GM21576 (cell line): Measurements from ENCODE around the gene OLFML1.
A peak's percentile ranks its signal among the peaks of the same experiment; 100 is the strongest.

Experiments used
- ATAC-seq: cut with Tn5 transposase; IDR thresholded peaks from one replicate; pipeline ENCODE4 v1.9.1; 2021; ENCODE audit warnings: mild to moderate bottlenecking, moderate library complexity; ENCODE audit not compliant: unreplicated experiment

The OLFML1 gene

DNA sequence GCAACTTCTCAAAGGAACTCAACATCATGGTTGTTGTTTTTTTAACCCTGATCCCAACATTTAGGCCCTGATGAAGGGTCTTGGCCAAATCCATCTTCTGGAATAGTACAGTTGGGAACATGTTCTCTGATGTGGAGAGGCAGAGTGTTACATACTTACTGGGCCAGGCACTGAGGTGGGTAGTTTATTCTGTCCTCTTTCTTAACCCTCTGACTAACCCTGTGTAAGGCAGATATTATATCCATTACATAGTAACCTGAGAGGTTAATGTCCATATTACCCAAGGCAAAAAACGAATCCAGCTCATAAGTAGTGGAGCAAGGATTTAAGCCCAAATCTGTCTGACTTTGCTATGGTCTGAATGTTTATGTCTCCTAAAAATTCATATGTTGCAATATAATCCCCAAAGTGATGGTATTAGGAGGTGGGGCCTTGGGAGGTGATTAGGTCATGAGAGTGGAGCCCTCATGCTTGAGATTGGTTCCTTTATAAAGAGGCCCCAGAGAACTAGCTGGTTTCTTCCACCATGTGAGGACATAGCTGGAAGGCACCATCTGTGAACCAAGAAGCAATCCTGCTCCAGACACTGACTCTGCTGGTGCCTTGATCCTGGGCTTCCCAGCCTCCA, 44.8 kb downstream of the OLFML1 start:
- no peak for ATAC-seq

DNA sequence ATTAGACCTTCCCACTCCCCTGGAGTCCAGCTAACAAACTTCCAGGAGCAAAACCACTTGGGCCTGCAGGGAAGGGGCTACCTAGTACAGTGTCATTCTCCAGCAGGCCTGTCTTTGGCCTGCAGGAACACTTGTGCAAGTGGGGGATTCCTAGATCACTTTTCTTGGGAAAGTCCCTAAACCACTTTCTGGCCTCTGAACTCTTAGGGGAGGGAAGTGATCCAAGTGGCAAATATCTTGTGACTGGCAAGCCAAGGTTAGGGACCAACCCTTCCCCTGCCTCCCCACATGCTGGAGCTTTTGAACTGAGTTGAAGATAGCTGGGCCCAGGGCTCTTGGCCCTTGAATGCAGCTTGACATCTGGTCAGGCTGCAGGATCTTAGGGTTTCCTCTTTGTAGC, 45.7 kb downstream of the OLFML1 start:
- ATAC-seq, result no peak

DNA sequence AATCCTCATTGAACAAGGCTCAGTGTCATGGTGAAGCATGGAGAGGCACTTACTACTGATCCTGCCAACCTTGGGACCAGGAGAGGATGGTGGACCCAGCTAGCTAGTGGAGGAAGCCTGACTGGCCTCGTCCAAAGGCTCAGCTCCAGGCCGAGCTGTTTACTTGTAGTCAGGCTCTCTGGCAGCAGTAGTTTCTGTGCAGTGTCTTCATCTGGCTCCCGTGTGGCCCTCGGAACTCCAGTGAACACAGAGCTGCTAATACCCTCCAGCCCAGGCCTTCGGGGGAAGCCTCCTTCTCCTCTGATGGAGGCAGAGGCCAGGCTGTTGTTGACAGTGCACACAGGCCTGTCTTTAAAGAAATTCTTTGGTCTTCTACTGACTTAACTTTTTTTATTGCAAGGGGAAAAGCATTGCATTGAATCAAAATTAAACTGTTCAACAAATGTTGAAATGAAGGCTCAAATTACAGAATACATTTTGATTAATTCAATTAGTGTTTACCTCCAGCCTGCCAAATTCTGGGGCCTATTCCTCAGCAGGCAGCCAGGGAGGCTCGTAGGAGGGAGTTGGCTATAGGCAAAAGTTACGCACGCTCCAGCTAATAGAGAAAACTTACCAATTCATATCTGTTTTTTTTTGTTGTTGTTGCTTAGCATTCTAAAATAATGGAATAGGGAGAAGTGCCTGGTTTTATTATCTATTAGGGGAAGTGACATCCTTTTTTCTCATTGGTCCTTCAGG, 47.3 kb downstream of the OLFML1 start:
- no peak for ATAC-seq

DNA sequence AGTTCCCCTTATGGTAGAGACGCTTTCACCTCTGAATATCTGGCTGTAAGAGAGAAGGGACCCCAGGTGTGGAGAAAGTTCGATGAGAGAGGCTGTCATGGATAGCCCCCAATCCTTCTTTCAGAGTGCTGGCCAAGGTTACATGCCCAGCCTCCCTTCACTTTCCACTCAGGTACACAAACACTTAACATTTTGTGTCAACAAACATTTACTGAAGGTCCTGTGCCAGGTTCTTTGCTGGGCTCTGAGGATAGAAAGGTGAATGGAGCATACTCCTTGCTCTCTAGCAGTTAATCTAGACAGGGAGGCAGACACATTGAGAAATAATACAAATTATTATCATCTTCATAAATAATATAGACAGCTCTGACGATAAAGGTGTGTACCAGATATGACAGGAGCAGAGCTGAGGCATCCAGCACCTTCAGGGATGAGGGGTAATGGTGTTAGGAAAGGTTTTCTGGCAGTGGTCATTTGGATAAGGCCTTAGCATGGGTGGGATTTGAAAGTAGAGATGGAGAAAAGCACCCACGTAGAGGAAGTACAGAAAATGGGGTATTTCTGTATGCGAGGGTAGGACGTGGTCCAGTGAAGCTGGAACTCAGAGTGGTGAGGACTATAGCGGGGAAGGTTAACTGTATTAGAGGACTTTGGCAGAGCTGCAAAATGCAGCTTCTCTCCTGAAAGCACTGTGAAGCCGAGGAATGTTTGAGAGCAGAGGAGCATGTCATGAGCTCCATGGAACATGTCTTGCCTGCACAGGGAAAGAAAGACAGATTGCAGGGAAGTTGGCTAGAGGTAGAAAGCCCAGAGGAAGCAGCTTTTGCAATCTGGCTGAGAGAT, 48.1 kb downstream of the OLFML1 start:
- peak; percentile 27 for ATAC-seq

DNA sequence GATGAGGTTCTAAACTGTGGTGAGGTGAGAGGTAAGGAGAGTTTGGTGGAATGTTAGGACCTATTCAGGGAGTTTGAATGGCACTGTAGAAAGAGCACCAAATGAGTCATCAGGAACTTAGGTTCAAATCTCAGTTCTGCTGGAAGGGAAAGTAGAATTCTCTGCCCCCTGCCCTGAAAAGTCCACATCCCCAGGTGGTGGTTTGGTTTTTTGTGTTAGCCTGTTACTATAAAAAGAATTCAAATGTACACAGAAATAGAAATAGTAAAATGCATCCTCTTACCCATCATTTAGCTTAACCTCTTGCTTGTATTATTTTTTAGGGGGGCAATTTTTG, 48.7 kb downstream of the OLFML1 start:
- peak; percentile 55 for ATAC-seq

DNA sequence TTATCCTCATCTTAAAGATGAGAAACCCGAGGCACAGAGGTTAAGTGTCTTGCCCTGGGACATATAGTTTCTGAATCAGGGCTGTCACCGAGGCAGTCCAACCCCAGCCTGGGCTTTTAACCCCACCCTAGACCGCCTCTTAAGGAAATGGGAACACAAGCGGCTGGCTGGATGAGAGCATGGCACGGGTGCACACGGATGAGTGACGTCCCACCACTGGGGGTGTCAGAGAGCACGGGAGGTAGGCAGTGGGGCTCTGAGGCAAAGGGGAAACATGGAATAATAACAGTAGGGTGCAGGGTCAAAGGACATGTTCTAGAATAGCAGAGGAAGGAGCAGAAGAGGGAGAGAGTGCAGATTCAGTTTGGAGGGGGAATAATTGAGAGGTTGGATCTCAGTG, 50.8 kb downstream of the OLFML1 start:
- no peak for ATAC-seq

DNA sequence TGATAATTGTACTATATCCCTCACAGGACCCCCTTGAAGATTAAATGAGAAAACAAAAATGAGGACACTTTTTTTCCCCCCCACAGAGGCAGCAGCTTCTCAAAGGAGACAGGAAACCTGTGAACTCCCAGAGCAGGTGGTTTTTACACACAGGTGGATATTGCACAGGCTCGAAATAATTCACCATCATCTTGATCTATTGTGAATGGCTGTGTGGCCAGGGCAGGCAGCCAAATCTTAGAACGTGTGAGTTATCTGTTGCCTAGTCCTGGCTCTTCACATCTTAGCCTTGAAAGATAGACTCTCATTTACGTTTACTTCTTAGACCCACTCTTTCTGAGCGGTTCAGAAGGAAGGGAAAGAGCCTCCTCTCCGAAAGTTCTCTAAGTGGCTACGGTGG, 52.0 kb downstream of the OLFML1 start:
- ATAC-seq, result no peak

DNA sequence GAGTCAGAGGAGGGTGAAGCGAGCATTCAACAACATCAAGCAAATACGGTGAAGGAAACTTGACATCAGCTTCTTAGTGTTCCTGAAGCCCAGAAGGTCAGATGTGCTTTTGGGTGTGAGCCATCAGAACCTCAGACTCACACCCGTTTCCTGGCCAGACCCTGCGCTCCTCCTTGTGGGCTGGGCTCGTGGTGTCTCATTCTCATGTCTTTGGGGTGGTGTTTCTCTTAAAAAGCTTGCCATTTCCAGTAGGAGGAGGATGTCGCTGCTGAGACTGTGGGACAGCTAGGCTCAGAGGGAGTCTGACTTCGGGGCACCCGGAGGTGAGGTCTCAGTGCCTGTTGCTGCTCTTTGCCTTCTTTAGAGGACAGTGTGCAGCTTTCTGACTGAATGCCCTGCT, 52.7 kb downstream of the OLFML1 start:
- ATAC-seq, result no peak

DNA sequence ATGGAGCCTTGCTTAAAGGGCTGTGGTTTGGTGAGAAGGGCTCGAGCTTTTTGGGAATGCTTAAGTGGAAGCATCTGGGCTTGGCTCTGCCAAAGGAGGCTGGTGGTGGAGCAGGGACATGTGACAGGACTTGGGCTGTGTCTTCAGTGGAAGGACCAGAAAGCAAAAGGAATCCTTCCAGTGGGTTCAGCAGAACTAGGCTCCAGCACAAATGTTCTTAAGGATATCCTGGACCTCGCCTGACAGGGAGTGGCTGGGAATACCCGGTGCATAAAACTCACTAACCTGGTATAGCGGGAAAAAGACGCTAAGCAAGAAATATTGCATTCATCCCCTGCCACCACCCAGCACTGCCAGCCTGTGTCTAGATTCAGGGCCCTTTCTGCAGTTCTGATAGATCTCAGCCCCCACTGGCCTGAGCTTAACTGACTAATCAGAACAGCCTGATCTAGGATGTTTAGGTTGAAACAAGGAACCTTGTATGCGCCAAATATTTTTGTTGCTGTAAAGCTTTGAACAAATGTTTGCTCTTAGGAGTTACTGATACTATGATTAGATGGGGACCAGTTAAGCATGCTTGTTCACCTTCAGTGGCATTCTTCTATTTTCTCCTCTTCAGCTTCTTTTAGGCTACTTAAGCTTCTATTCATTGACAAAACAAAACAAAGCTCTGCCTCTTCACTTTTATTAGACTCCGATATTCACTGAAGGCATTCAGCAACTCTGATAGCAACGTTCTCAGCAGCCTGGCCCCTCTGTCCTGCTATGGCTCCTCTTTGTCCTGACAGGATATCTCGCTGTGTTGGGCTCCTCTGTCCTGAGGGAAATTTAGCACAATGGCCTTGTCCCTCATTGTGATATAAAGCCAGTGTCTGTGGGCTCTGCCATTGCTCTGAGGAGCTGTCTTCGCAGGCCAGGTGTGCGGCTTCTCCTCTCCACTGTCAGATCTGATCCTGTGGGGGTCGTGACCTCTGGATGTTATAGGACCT, 53.5 kb downstream of the OLFML1 start:
- no peak for ATAC-seq

DNA sequence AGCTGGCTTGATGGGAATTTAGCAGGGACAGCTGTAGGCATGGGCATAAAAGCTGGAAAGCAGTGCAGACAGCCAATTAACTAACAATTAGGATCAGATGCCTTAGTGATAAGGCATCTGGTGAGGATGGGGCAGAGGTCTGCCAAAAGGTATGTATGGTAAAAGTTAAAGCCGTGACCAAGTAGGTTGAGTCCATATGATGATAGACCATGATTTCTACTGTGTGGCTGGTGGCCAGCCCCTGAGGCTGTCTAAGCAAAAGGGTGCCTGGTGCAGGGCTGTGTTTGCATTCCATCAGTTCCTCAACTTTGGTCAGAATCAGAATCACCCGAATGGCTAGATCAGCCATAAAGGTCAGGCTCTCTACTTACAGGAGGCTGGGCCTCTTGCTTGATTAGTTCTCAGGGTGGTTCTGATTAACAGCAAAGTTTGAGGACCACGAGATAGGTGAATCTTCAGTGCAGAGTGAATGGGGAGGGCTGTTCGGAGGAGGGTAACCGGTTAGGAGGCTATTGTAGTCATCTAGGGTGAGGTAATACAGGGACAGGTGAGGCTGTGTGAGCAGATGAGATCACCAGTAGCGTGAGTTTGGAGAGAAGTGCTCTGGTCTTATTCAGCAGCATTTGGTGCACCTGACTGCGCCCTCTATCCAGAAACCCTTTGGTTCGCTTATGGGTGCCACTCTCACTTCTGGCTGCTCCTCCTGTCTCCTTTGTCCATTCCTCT, 55.7 kb downstream of the OLFML1 start:
- no peak for ATAC-seq

DNA sequence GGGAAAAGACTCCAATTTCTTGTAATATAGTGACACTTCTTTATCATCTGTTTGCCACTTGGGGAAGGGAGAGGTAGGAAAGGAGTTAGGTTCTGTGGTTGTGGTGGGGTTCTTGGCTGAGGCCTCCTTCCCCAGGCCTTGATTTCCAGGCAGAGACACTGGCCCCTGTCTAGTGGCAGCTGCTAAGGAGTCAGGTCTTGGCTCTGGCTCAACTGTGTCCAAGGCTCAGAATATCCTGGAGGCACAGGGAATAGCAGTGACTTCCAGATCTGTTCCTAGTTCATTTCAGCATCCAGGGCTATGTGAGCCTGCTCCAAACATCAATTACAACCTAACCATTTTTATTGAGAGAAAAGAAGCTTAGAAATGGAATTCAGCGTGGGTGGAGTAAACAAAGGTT, 58.0 kb downstream of the OLFML1 start:
- ATAC-seq, result no peak

DNA sequence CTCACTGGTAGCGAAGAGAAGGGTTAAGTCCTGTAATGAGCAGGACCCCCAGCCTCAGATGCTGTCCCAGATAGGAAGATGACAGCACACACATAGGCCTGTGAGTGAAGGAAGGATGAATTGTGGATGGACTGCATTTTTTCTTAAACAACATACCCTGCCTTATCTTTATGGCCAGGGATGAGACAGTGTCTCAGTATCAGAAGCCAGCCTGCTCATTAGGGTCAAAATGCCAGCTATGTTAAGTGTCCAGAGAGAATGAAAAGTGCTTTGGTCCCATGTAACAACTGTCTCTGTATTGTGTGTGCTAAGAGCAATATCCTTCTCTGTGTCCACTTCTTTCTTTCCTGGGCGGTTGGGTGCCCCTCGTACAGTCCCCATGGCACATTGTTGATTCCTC, 58.7 kb downstream of the OLFML1 start:
- ATAC-seq, result no peak

DNA sequence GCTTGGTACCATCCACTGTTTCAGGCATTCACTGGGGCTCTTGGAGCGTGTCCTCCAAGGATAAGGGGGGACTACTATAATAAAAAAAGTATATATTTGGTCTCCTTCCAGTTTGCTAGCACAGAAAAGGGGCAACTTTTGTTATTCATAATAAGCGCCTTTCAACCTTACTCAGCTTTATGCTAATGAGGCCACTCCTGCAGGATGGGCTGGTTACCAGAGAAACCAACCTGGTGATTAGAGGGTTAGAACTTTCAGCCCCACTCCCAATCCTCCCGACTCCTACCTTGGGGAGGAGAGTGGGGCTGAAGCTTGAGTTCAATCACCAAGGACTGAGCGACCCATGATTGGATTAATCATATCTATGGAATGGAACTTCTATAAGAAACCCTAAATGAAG, 60.3 kb downstream of the OLFML1 start:
- ATAC-seq, result no peak

DNA sequence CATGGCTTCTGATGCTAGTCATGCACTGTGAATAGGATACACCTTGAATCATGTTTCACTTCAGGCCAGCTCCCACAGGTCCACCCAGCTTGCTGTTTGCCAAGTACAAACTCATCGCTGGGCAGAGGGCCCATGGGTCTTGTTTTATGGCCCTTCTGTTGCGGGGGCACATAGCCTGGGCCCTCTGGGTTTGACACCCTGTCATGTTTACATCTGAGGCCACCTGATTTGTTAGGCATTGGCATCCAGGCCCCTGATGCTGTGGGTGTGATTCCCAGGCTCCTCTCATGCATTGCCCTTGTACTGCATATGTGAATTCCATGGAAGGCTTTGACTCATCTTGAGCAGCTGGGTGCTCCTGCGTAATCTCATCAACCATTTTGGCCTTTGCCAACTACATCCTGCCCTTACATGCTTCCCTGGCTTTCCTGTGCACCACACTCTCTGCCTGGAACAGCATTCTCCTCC, 61.1 kb downstream of the OLFML1 start:
- no peak for ATAC-seq

DNA sequence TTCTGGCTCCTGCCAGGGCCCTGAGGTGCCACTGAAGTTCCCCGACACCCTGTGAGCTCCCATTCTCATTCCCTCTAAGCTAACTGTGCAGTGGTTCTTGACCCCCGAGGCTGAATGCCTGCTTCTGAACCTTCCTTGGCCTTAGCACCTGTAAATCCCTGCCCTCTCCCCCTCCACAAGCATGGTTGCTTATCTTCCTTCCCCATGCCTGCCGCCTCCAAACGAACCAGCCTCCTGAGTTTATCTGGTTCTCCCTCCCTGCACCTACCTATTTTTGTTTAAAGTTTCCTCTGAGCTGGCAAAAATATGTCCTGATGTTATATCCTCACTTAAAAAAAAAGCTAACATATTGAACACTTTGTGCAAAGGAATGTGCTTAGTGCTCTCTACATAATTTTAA, 62.4 kb downstream of the OLFML1 start:
- ATAC-seq, result no peak

DNA sequence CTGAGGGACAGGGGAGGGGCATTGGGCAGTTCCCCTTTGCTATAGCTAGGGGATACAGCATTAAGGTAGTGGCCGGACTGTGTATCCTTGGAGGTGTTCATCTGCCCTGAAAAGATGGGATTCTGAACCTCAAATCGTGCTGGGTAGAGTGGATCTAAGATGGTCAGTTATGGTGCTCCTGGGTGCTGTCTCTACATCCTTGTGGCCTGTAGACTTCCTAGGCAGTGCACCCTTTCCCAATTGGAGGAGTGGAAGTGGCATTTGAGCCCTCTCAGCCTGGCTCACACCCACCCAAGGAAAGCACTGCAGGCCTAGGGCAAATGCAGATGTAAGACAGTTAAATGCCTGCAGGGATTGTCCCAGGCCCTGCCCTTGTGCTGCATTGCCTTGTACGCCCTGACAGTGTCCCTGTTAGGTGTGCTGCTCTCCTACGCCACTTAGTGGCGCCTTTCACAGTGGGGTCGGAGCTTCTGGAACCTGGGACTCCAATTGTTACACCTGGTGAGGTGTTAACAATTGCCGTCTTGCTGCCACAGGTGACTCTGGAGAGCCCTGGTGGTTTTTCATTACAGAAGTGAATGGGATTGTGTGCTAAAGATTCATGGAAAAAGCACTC, 63.5 kb downstream of the OLFML1 start:
- peak; percentile 88 for ATAC-seq

DNA sequence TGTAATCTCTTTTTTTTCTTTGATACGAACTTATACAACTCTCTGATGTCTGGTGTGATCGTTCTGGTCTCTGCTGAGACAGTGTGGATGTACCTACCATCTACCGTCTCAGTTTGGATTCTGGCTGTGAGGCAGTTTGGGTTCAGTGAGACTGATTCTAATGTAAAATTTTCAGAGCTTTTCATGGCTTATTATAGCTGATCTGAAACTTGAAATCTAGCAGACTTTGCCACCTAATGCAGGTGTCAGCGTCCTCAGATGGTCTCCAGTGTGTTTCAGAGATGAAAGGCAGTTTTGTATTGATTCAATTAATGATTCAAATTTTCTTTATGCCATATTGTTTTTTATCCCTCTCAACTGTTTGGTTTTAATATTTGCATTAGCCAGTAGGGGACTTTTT, 64.4 kb downstream of the OLFML1 start:
- no peak for ATAC-seq

DNA sequence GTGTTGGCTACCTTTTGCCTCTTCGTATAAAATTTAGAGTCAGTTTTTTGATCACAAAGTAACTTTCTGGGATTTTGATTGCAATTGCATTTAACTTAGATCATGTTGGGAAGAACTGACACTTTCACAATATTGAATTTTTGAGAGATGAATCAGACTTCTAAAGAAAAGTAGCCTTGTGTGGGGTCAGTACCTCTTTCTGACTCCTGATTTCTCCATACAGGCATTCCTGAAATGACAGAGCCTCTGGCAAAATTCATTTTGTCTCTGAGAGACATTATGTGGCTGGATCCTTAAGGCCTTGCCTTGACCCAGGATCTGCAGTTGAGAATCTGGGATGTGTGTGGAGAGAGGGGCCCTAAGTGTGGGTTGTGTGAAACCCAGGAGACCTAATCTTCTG, 66.3 kb downstream of the OLFML1 start:
- ATAC-seq, result no peak

DNA sequence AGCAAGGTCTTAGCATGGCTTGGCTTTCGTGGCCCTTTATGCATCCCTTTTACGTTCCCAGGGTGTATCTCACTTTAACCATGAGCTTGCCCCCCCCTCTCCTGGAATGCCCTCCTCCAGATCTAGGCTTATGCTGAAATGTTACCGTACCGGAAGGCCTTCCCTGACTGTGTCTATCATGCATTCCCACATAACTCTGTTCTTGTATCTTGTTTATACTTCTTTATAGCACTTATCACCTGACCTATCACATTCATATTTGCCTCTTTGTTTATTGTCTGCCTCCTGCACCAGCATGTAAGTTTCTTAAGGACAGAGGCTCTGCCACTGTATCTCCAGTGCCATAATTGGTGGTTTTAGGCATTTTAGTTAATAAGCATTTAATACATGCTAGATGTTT, 67.4 kb downstream of the OLFML1 start:
- no peak for ATAC-seq
